K562 (cell line): ENCODE data around the gene PRR7. TPM values are rescaled to one million over a fixed set of nuclear protein-coding genes. Genes with fewer than 3 reads are reported as not detected.
A peak's percentile ranks its signal among the peaks of the same experiment; 100 is the strongest.

ENCODE experiments used
- CREM ChIP-seq: IDR thresholded peaks from 2 replicates; pipeline ENCODE4 v1.6.1; 2014; ENCODE audit warnings: antibody characterized with exemption, low read depth
- CSDE1 ChIP-seq, 2 experiments: fragments of 450-650 bp; IDR thresholded peaks; 2 replicates each; pipeline ENCODE4 v1.6.1; 2016; ENCODE audit warnings: mild to moderate bottlenecking in 1 of 2
- ETS2 ChIP-seq: IDR thresholded peaks from 2 replicates; pipeline ENCODE4 v1.6.1; 2016; ENCODE audit warnings: borderline replicate concordance, missing genetic modification characterization, mild to moderate bottlenecking, moderate library complexity, missing compliant biosample characterization; ENCODE audit not compliant: poor library complexity, severe bottlenecking
- ETV5 ChIP-seq: sonication (generic); formaldehyde crosslinking; IDR thresholded peaks from 2 replicates; pipeline ENCODE4 v1.4.0; 2020; ENCODE audit warnings: low read depth, mild to moderate bottlenecking, missing genetic modification reagents
- FOXP1 ChIP-seq: sonication (generic); formaldehyde crosslinking; IDR thresholded peaks from 2 replicates; pipeline ENCODE4 v1.8.0; 2022; ENCODE audit warnings: mild to moderate bottlenecking, missing genetic modification reagents
- HDGF ChIP-seq: fragments of 450-650 bp; IDR thresholded peaks from 2 replicates; pipeline ENCODE4 v1.6.1; 2016
- MAZ ChIP-seq, 2 experiments: fragments of 450-650 bp in 1 of 2; sonication (generic) in 1 of 2; formaldehyde crosslinking; IDR thresholded peaks in 1 of 2; conservative IDR thresholded peaks in 1 of 2; 2 replicates each; pipeline versions ENCODE4 v1.4.0 to v1.5.0; 2020; ENCODE audit warnings: mild to moderate bottlenecking in 1 of 2, missing genetic modification reagents in 1 of 2
- NELFE ChIP-seq: IDR thresholded peaks from 2 replicates; pipeline ENCODE4 v1.6.1; 2011; ENCODE audit warnings: mild to moderate bottlenecking; ENCODE audit not compliant: insufficient read depth, insufficient read length
- NUFIP1 ChIP-seq: fragments of 450-650 bp; IDR thresholded peaks from 2 replicates; pipeline ENCODE4 v1.6.1; 2018; ENCODE audit not compliant: partially characterized antibody
- POLR3A ChIP-seq: IDR thresholded peaks from 2 replicates; pipeline ENCODE4 v1.6.1; 2011; ENCODE audit warnings: borderline replicate concordance, mild to moderate bottlenecking, moderate library complexity; ENCODE audit not compliant: insufficient read length, insufficient read depth; ENCODE audit errors: extremely low read depth
- RB1 ChIP-seq: fragments of 450-650 bp; IDR thresholded peaks from 2 replicates; pipeline ENCODE4 v1.6.1; 2017; ENCODE audit warnings: low read depth, mild to moderate bottlenecking
- RBM25 ChIP-seq: fragments of 200-400 bp; formaldehyde crosslinking; IDR thresholded peaks from 2 replicates; pipeline ENCODE4 v1.6.1; 2018; ENCODE audit warnings: low read length, low read depth, moderate library complexity; ENCODE audit not compliant: severe bottlenecking
- RBM39 ChIP-seq: fragments of 200-400 bp; formaldehyde crosslinking; optimal IDR thresholded peaks from 2 replicates; pipeline ENCODE3; 2018; ENCODE audit warnings: low read depth, low read length
- SMAD2 ChIP-seq: fragments of 150-350 bp; IDR thresholded peaks from 2 replicates; pipeline ENCODE4 v1.6.1; 2014; ENCODE audit warnings: low read depth, mild to moderate bottlenecking, low read length
- SNIP1 ChIP-seq: fragments of 450-650 bp; IDR thresholded peaks from 2 replicates; pipeline ENCODE4 v1.7.1; 2017; ENCODE audit warnings: low read depth, mild to moderate bottlenecking
- SUPT5H ChIP-seq: fragments of 450-650 bp; IDR thresholded peaks from 2 replicates; pipeline ENCODE4 v1.6.1; 2016
- TEAD4 ChIP-seq, 2 experiments: sonication (generic) in 1 of 2; formaldehyde crosslinking in 1 of 2; IDR thresholded peaks; 2 replicates each; pipeline versions ENCODE4 v1.6.1 to v1.8.0; 2012 to 2022; ENCODE audit warnings: borderline replicate concordance in 1 of 2, inconsistent platforms in 1 of 2, low read length in 1 of 2, mild to moderate bottlenecking in 1 of 2, missing genetic modification reagents in 1 of 2
- TOE1 ChIP-seq, 2 experiments: fragments of 450-650 bp in 1 of 2; sonication (generic) in 1 of 2; formaldehyde crosslinking in 1 of 2; IDR thresholded peaks; 2 replicates each; pipeline versions ENCODE4 v1.7.1 to v1.8.0; 2016 to 2022; ENCODE audit warnings: borderline replicate concordance in 2 of 2, mild to moderate bottlenecking in 2 of 2, antibody characterized with exemption in 1 of 2, inconsistent platforms in 1 of 2, low read depth in 1 of 2, missing genetic modification reagents in 1 of 2, moderate library complexity in 1 of 2
- ZBED1 ChIP-seq: IDR thresholded peaks from 2 replicates; pipeline ENCODE4 v1.6.1; 2014
- ZNF274 ChIP-seq: IDR thresholded peaks from 2 replicates; pipeline ENCODE4 v1.6.1; 2011; ENCODE audit warnings: low read depth, mild to moderate bottlenecking, low read length, moderate library complexity, borderline replicate concordance
- ZZZ3 ChIP-seq: fragments of 450-650 bp; IDR thresholded peaks from 2 replicates; pipeline ENCODE4 v1.6.1; 2016; ENCODE audit warnings: antibody characterized with exemption, mild to moderate bottlenecking, moderate library complexity
- polyA plus RNA-seq, 8 experiments: library from polyadenylated mRNA; depleted of rRNA in 4 of 8; stranded (reverse) in 5 of 8; unstranded in 3 of 8; fragments of >200 nt; fragmentation: Nextera tagmentation in 2 of 8; fragmentation: Illumina TruSeq in 1 of 8; extraction: Ambion mirVana in 2 of 8; extraction: Trizol in 1 of 8; gene quantifications; 2 replicates each; pipeline versions ENCODE4 v1.2.1 to v1.2.3, GENCODE V29; 2011 to 2014; ENCODE audit warnings: inconsistent platforms in 1 of 8, missing spikeins in 1 of 8
- total RNA-seq, 7 experiments: library from RNA; depleted of rRNA in 6 of 7; stranded (reverse); fragments of >200 nt in 6 of 7; fragmentation: Illumina TruSeq in 2 of 7; extraction: Trizol in 2 of 7; gene quantifications; 2 replicates each; pipeline versions ENCODE4 v1.2.1 to v1.2.3, GENCODE V29; 2011 to 2021; ENCODE audit warnings: low replicate concordance in 1 of 7
- TF ChIP-seq, protein P1 (sequence below): fragments of 450-650 bp; formaldehyde crosslinking; IDR thresholded peaks from 2 replicates; pipeline ENCODE4 v1.4.0; 2020; ENCODE audit warnings: mild to moderate bottlenecking, moderate library complexity
- TF ChIP-seq, protein P2 (sequence below), 3 experiments: fragments of 200-800 bp in 1 of 3; fragments of 250-450 bp in 1 of 3; fragments of 450-650 bp in 1 of 3; sonication (Bioruptor Pico) in 1 of 3; sonication (Bioruptor generic) in 1 of 3; formaldehyde crosslinking in 1 of 3; IDR thresholded peaks; 2 replicates each; pipeline versions ENCODE4 v1.6.1 to v1.8.0; 2016 to 2022; ENCODE audit warnings: mild to moderate bottlenecking in 2 of 3, missing genetic modification characterization in 2 of 3, missing compliant biosample characterization in 1 of 3, moderate library complexity in 1 of 3

The PRR7 gene
- total and polyA plus RNA-seq, 9 of the 15 experiments (the other 6 are each of a cell fraction or from before 2014, with no cell fraction given): 0.80 to 11.3 (median 10.4) TPM; not detected in 4

DNA sequence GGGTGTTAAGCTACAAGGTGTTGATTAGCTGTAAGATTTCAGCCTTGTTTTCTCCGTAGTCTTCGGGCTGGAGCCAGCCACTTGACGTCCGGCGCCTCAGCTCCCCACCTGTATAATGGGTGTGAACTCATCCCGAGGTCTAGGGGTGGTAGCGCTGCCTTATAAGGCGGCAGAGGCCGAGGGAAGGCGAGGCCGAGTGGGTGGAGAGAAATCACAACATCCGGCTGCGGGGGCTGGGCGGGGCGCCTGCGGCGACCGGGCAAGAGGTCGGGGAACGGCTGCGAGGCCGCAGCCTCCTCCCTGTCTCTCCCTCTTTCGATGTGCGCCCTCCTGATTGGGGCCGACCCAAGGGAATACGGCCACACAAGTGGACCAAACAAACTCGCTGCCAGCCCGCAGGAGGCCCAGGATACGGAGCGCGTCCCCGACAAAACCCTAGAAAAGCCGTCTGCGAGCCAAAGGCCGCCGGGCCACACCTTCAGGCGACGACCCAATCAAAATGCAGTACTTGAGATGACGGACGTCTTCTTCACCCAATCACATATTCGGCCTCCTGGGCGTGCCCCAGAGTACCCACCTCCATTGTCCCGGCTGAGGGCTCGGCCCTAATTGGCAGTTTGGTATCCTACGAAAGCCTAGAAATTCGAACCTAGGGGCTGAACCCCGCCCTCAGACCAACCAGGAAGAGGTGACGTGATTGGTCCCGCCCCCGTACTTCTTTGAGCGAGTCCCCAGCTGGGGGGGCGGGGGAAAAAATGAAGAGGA is 20.6 kb upstream of the PRR7 start (continued):
- TF ChIP-seq POLR3A: no peak
- TF ChIP-seq ZZZ3: no peak
- peak; percentile 89 for TF ChIP-seq RBM25
- TF ChIP-seq CREM: peak; percentile 91
- TF ChIP-seq TOE1 (IDR thresholded peaks at IDR 0.05; ENCODE audit: borderline replicate concordance): peak; percentile 71; the same call in 1 of the 2 replicates
- TF ChIP-seq TOE1 (CRISPR knock-in tag; IDR thresholded peaks at IDR 0.05; ENCODE audit: borderline replicate concordance, low read depth): 0 out of 2 replicates have a peak, but pooled peaks have one; percentile 30
- TF ChIP-seq, protein P1, sequence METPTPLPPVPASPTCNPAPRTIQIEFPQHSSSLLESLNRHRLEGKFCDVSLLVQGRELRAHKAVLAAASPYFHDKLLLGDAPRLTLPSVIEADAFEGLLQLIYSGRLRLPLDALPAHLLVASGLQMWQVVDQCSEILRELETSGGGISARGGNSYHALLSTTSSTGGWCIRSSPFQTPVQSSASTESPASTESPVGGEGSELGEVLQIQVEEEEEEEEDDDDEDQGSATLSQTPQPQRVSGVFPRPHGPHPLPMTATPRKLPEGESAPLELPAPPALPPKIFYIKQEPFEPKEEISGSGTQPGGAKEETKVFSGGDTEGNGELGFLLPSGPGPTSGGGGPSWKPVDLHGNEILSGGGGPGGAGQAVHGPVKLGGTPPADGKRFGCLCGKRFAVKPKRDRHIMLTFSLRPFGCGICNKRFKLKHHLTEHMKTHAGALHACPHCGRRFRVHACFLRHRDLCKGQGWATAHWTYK (CRISPR knock-in tag): 0 out of 2 replicates have a peak, but pooled peaks have one; percentile 78
- TF ChIP-seq HDGF: no peak
- no peak for TF ChIP-seq ZNF274
- peak; percentile 96 for TF ChIP-seq ETV5 (CRISPR knock-in tag)
- no peak for TF ChIP-seq ETS2 (tag)
- TF ChIP-seq FOXP1 (CRISPR knock-in tag): peak; percentile 62; the same call in 1 of the 2 replicates
- no peak for TF ChIP-seq NELFE
- TF ChIP-seq TEAD4 (IDR thresholded peaks at IDR 0.05; ENCODE audit: low read length): 0 out of 2 replicates have a peak, but pooled peaks have one; percentile 17
- no peak for TF ChIP-seq TEAD4 (CRISPR knock-in tag; IDR thresholded peaks at IDR 0.05; ENCODE audit: borderline replicate concordance)
- TF ChIP-seq, protein P2, sequence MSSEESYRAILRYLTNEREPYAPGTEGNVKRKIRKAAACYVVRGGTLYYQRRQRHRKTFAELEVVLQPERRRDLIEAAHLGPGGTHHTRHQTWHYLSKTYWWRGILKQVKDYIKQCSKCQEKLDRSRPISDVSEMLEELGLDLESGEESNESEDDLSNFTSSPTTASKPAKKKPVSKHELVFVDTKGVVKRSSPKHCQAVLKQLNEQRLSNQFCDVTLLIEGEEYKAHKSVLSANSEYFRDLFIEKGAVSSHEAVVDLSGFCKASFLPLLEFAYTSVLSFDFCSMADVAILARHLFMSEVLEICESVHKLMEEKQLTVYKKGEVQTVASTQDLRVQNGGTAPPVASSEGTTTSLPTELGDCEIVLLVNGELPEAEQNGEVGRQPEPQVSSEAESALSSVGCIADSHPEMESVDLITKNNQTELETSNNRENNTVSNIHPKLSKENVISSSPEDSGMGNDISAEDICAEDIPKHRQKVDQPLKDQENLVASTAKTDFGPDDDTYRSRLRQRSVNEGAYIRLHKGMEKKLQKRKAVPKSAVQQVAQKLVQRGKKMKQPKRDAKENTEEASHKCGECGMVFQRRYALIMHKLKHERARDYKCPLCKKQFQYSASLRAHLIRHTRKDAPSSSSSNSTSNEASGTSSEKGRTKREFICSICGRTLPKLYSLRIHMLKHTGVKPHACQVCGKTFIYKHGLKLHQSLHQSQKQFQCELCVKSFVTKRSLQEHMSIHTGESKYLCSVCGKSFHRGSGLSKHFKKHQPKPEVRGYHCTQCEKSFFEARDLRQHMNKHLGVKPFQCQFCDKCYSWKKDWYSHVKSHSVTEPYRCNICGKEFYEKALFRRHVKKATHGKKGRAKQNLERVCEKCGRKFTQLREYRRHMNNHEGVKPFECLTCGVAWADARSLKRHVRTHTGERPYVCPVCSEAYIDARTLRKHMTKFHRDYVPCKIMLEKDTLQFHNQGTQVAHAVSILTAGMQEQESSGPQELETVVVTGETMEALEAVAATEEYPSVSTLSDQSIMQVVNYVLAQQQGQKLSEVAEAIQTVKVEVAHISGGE (CRISPR knock-in tag; IDR thresholded peaks at IDR 0.05): 0 out of 6 replicates have a peak, but pooled peaks of 1 of the 3 experiments have one; percentile 12
- no peak for TF ChIP-seq SMAD2
- TF ChIP-seq MAZ (CRISPR knock-in tag; conservative IDR thresholded peaks at IDR 0.05 in 1 of 2, IDR thresholded peaks at IDR 0.05 in 1 of 2): peak; percentile 68 to 73; a peak in 3 of 4 replicates
- TF ChIP-seq SUPT5H: peak; percentile 87
- TF ChIP-seq RB1: peak; percentile 61
- TF ChIP-seq RBM39: no peak
- no peak for TF ChIP-seq NUFIP1
- no peak for TF ChIP-seq ZBED1
- TF ChIP-seq CSDE1 (IDR thresholded peaks at IDR 0.05): no peak
- TF ChIP-seq SNIP1: no peak
